Activated T-cell treated with anti-CD3 and anti-CD28 coated beads for 1 hour (primary cell): Measurements from ENCODE around the gene PPDPF.

Experiments
- DNase-seq: peaks from one replicate; pipeline ENCODE4 v3.0.0-alpha.2; 2020; ENCODE audit warnings: low read depth

Gene PPDPF

DNA sequence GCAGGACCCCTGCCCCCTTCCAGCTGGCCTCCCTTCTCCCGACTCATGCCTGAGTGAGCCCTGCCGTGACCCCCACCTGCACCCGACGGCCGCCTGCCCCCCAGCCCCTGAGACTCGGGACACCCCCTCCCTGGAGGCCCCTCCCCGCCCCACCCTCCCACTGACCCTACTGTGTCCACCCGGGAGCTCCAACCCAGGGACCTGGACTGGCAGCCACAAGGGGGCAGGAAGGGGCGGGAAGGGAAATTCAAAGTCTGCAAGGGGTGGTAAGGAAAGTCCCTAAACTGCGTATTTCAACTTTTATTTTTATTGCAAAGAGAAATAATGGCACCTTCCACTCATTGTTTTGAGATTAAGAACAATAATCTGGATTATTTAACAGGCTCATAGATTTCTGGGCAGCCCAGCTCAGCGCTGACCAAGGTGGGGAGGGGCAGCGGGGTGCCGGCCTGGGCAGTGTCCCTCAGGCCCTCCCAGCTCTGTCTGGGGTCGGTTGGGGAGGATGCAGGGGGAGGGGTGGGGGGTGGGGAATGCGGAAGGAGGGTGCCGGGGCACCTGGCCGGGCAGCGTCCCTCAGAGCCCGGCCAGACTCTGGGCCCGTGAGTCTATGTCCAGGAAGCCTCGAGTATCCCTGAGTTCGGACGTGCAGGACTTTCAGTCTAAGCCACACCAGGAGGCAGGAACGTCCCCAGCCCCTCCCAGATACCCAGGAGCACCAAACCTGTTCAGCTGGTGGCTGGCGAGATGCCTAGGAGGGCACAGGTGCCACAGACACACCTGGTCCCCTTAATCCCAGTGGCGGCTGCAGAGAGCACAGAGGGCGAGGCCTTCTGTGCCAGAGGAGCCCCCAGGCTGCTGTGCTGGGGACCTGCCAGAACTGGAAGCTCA lies 17.9 kb downstream of the PPDPF start:
- DNase-seq = no peak

DNA sequence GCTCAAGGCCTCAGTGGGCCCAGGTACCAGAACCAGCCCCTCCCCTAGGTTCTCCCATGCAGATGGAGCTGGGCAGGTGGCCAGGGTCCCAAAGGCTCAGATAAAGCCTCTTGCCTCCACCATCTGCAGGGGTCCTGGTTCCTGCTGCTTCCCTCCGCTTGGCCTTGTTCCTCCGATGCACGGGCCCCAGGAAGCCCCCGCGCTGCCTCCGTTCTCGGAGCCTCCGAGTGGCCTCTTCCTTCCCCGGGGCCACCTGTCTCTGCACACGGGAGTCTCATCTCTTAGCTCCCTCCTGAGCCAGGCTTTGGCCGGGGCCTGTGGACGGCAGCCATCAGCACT lies 18.5 kb downstream of the PPDPF start:
- no peak for DNase-seq

DNA sequence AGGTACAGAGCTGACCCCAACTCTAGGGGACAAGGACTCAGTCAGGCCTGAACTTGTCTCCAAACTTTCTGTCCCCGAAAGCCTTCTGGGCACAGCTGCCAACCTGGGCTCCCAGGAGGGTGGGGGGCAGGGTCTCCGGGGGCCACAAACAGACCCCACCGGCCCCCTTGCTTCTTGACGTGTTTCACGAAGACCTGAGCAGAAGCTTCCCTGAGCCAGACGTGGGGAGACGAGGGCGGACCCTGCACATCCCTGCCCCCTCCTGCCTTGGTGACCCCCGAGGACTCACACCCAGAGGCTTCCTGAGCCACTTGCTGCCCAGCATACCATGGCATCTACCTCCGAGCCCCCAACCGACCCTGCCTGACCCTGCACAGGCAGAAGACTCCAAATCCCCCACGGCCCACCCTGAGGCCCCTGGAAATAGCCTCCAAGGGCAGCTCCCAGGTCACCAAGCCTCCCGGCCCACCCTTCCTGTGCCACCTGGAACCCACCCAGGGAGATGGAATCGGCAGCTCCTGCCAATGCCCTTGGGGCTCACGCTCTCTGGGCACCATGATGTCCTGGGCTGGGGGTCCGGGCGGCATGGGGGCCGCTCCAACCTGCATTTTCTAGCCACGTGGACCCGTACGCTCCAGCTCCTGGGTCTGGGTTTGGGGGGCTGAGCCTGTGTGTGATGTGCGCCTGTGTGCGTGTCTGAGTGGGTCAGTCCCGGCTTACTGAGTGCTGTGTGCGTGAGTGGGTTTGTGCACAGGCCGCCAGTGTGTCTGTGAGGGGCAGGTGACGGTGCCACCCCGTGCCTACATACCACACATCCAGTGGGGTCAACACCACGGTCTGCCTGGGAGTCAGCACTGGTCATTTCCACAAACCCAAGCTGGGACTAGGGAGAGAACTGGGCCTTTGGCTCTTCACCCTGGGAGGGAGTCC lies 19.1 kb downstream of the PPDPF start:
- DNase-seq = no peak

DNA sequence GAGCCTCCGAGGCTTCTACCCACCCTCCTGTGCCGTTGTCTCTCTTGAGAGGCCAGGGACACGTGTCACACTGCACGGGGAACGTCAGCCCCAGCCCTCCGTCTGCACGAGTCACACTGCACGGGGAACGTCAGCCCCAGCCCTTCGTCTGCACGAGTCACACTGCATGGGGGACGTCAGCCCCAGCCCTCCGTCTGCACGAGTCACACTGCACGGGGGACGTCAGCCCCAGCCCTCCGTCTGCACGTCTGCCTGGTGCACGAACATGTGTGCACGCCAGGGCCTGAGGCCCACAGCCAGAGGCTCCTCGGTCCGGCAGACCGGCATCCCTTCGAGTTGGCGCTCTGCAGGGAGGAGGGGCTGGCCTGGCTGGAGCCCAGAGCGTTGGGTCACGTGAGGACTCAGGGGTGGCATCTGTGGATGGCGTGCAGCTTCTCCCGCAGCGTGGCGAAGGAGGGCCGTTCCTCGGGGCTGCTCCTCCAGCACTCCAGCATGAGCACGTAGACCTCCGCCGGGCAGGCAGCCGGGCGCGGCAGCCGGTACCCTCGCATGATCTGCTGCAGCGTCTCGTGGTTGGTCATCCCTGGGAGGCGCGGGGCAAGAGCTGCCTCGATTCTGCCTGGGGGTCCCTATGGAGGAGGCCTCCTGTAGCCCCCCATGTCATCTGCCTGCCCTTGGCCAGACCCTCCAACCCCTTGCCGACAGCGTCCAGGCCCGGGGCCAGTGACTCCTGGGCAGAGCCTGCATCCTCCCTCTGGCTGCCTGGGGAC lies 20.0 kb downstream of the PPDPF start:
- DNase-seq = no peak

DNA sequence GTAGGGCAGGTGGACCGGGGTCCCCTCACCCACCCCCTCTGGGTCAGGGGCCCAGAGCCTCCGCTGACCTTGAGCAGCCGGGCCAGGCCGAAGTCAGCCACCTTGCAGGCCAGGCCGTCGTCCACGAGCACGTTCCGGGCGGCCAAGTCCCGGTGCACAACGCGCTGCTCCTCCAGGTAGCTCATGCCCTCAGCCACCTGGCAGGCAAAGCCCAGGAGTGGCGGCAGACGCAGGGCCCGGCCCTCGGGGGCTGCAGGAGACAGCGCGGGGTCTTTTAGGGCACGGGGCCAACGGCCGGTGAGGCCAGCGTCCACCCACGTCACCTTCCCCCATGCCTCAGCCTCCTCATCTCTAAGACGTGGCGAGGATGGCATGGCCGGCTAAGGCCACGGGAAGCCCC lies 20.8 kb downstream of the PPDPF start:
- DNase-seq = no peak

DNA sequence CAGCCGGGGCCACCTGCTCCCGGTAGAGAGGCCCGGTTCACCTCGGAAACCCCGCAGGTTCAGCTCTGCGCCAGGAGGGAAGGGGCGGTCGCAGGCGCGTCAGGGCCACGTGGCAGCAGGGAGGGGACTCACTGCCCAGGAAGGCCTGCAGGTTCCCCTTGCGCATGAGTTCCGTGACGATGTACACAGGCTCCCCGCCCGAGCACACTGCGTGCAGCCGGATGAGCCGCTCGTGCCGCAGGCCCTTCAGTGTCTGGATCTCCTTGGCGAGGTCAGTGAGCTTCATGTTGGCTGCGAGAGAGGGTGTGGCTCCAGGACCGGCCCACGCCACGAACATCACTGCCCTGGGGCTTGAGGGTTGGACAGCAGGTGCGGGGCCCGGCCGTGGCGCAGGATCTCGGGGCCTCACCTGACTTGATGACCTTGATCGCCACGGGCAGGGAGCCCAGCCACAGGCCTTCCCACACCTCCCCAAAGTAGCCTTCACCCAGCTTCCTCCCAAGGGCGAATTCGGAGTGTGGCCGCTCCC lies 21.5 kb downstream of the PPDPF start:
- DNase-seq = no peak

DNA sequence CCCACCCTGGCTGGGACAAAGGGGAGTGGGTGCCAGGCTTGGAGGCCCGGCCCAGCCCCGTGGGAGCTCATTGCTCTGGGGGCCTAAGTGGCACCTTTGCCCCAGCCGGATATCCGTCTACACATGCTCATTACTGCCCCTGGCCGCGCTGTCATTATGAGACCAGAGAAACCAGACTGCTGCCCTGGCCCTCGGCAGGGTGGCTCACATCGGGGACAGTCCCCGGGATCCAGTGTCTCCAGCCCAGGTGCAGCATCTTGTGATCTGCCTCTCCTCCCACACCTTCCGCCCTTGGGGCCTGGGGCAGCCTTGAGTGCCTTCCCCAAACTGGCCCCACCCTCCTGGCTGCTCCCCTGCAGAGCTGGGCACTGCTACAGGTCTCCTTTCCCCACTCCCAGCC lies 22.1 kb downstream of the PPDPF start:
- DNase-seq = no peak

DNA sequence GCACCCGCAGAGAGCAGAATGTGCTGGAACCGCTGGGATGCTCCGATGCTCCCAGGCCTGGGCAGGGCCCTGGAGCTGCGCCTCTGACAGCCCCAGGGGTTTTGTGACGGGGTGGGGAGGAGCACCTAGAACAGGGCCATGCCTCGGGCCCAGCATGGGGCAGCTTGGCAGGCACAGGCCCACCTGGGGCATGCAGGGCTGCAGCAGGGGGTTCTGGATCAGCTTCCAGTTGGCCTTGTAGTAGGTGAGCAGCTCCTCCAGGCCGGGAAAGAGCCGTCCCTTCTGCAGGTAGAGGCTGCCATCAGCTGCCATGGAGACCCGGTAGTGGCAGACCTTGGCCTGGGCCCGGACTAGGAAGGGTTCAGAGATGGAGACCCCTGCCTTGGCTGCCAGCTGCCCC lies 22.6 kb downstream of the PPDPF start:
- no peak for DNase-seq

DNA sequence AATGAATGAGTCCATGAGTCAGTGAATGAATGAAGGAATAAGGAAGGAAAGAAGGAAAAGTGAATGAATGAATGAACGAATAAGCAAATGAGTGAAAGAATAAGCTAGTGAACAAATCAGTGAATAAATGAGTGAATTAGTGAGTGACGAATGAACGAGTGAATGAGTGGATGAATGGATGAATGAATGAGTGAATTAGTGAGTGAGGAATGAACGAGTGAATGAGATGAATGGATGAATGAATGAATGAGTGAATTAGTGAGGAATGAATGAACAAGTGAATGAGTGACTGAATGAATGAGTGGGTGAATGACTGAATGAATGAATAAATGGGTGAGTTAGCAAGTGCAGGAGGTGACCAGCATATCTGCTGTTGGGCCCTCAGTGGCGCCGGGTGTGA lies 23.2 kb downstream of the PPDPF start:
- DNase-seq = no peak

DNA sequence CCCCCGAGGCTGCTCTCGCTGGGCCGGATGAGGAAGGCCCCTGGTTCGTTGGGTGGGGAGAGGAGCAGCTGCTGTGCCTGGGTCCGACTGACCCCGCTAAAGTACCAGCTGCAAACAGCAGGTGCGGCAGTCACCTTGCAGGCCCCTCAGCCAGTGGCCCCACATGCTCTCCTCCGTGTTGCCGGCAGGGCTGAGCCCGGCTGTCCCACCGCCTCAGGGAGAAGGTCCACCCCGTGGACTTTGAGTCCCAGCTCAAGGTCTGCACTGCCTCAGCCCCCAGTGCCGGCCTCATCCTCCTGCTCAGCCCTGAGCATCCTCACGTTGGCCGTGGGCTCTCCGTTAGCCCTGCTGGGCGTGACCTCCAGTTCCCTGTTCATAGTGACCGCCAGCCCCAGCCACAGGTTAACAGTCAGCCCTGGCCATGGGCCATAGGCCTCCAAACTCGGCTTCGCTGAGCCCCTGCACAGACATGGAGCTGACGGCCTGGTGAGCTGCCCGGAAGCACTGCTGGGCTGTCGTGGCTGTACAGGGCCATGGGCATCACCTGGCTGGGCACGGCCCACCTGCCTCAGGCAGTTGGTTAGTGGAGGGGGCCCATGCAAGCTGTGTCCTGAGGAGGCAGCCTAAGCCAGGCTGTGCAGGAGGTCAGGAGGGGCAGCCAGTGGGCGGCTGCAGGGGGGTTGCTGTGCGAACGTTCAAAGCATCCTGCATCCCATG lies 23.8 kb downstream of the PPDPF start:
- no peak for DNase-seq

DNA sequence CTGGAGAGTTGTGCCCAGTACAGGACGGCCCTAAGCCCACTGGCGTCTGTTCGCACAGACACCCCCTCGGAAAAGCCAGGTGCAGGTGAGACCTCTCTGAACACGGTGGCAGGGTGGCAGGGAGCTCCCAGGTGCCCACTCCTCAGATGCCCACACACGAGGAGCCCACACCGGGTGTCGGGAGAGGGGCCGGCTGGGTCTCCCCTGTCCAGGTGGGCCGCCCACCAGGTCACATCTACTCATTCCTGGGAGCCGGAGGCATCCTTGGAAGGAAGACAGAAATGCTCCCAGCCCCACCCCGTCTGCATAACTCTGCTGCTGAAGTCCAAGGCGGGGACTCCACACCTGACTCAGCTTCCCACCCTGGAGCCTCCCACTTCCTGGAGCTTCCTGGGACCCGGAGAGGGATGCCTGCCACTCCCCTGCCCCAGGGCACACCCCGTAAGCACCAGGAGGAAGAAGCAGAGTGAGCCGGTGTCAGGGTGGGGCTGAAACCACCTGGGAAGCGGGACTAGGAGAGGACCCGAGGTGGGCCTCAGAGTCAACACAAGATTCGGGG lies 24.5 kb downstream of the PPDPF start:
- DNase-seq = no peak

DNA sequence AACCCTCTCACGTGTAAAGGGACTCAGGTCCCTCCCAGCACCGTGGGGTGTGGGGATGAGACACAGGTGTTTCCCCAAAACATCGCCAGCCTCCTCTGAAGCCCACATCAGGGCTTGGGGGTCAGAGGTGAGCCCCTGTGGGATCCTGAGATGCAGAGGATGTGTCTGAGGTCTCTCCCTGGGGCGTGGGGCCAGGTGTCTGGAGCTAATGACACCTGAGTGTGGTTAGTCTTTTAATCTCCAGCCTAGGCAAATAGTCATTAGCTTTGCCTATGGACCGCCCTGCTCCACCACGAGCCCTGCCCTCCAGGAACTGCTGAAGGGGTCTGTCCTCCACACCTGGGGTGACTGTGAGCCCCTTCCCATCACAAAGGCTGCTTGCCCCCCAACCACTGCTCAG lies 25.2 kb downstream of the PPDPF start:
- no peak for DNase-seq

DNA sequence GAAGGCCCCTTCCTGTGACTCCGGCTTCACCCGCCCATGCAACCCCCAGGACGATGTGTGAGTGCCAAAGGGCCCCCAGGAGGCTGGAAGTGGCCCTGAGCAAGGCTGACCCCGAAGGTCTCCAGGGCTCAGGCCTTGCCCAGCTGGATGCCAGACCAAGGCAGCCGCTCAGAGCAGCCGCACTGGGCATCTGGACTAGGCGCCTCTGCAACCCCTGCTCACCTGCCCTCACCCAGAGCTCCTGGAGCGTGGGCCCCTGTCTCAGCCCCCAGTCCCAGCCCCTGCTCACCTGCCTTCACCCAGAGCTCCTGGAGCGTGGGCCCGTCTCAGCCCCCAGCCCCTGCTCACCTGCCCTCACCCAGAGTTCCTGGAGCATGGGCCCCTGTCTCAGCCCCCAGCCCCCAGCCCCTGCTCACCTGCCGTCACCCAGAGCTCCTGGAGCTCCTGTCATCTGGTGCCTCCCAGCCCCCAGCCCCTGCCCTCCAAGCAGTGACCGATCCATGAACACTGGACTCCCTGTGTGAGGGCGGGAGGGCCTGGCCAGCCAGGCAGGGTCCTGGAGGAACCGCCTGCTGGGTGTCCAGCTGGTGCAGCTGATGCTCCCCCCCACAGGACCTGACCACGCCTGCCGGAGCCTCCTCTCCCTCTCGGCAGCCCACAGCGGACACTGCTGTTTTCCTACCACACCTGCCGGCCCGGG lies 25.8 kb downstream of the PPDPF start:
- DNase-seq = no peak

DNA sequence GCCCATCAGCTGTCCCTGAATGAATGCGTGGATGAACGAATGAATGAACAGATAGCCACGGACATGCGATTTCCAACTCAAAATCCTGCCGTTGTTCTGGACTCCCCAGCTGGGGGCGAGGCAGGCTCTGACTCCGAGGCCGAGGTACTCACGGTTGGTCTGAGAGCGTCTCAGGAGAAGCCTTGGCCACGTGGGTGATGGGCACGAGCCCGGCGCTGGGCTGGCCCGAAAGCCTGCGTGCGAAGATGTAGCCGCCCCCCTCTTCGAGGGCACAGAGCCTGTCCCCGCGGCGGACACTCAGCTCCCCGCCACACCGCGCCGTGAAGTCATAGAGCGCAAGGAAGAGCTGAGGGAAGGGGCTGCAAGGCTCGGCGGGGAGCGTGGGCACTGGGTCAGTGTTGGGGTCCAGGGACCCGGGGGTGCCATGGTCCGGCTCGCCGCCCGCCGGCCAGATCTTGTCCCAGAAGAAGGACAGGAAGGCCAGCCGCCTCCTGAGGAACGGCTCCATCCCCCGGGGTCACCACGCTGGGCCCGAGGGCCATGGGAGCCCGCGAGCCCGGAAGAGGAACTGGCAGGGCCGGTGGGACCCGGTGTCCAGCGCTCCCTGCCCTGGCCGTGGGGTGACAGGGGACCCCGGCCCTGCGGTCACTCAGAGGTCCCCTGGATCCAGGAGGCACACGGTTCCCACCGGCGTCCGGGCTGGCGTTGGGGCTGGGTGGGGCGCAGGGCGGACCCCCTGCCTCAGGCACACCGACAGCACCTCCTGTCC lies 26.6 kb downstream of the PPDPF start:
- no peak for DNase-seq

DNA sequence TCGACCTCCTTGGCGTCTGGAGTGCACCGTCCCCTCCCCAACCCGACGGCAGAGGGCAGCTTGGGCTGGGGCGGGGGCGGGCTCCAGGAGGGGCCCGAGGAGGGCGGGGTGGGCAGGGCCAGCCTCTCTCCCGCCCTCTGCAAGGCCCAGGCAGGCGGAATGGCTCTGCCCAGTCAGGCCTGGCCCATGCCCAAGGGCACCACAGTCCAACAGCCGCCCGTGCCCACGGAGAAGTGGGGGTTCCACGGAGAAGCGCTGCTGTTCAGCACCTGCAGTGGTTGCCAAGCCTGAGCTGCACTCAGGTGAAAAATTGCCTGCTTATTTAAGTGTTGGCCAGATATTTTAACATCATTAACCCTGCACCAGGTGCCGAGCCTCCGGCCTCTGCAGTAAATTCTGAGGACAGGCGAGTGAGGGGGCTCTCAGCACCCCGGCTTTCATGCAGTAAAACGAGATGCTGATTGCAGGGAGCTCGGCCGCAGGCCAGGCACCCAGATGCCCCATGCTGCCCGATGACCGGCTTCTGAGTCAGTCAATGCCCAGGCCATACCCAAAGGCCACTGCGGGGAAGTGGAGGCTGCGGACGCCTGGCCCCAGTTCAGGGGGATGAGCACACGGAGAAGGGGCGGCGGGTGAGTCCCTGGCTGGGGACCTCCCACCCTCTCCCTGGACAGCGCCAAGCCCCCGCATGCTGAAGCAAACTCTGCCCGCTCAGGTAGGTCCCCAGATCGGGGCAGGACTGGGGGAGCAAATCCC lies 27.3 kb downstream of the PPDPF start, which contains the start of gene SRMS:
Gene SRMS, minus strand, starts transcription at position 25 of the 756 bp plus-strand sequence. CDS start 286 bp downstream, outside the sequence.
- no peak for DNase-seq

DNA sequence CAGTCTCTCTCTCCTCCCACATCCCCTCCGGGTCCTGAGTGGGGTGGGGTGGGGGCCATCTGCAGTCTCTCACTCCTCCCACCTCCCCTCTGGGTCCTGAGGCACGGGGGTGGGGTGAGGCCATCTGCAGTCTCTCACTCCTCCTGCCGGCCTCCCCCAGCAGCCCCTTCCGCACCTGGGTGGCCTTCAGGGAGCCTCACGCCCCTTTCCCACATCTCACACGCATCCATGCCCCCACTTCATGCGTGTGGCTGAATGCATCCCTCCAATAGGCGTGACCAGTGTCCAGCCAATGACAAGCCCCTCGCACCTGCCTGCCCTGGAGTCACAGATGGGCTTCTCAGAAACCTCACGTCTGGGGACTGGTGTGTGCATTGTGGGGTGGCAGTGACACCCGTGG lies 28.0 kb downstream of the PPDPF start:
- no peak for DNase-seq

DNA sequence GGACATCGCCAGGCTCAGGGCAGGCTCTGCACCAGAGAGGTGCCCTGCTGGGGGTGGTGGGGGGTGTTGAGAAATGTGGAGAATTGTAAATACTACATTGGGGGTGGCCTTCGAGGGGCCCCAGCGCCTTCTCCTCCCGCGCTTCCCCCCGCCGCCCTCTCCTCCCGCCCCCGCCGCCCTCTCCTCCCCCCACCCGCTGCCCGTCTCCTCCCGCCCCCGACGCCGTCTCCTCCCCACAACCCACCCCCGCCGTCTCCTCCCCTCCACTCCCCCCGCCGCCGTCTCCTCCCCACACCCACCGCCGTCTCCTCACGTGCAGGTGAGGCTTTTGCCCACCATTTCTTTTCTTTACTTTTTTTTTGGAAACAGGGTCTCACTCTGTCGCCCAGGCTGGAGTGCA lies 28.5 kb downstream of the PPDPF start:
- no peak for DNase-seq

DNA sequence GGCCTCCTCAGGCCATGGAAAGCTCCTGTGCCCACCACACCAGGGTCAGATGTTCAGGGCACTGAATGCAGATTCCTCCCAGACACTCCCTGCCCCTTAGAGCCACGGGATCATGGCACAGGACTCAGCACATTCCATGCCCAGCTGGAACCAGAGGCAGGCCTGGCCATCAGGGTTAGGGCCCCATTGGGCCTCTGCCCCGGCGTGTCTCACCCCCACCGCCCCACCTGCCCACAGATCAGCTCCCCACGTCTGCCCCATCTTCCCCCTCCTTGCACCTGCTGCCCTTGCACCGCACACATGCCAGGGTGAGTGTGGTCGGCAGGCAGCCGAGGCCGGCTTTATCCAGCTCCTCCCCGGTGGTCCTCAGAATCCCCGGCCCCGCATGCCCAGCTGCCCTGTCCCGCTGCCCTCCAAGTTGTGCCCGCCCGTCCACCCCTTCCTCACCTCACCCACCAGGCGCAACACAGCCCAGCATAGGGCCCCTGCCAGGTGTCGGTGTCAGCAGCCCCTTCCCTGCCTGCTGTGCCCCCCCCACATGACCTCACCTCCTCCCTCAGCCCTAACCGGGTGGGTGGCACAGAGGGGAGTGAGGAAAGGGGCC lies 29.2 kb downstream of the PPDPF start:
- DNase-seq = no peak
